Neural cell (in vitro differentiated cells): ENCODE data around the gene PHLPP2. TPM values are rescaled to one million over a fixed set of nuclear protein-coding genes. Genes with fewer than 3 reads are reported as not detected.

ENCODE experiments used
- H2AFZ ChIP-seq: fragments of 200-600, 300-800 bp; sonication (generic), shearing (Covaris generic); 2 replicates; pipeline ENCODE4 v1.6.0; 2014; ENCODE audit warnings: low read depth, mild to moderate bottlenecking, antibody characterized with exemption, low read length, moderate library complexity
- H3F3A ChIP-seq: fragments of 200-600 bp; shearing (Covaris generic); 2 replicates; pipeline ENCODE4 v1.6.1; 2016; ENCODE audit warnings: mild to moderate bottlenecking, moderate library complexity, mixed read lengths, antibody characterized with exemption, low read length; ENCODE audit not compliant: insufficient read depth, poor library complexity, severe bottlenecking
- H3K27ac ChIP-seq: fragments of 200-600, 300-800 bp; sonication (generic), shearing (Covaris generic); 2 replicates; pipeline ENCODE4 v1.5.1; 2014; ENCODE audit warnings: mild to moderate bottlenecking, low read length, moderate library complexity
- H3K27me3 ChIP-seq: fragments of 300-800, 200-600 bp; sonication (generic), shearing (Covaris generic); 2 replicates; pipeline ENCODE4 v1.6.0; 2014; ENCODE audit warnings: mild to moderate bottlenecking, low read depth, low read length, moderate library complexity; ENCODE audit not compliant: insufficient read depth
- H3K36me3 ChIP-seq: fragments of 300-800, 200-600 bp; sonication (generic), shearing (Covaris generic); 2 replicates; pipeline ENCODE4 v1.5.1; 2014; ENCODE audit warnings: mild to moderate bottlenecking, antibody characterized with exemption, low read length, moderate library complexity; ENCODE audit not compliant: insufficient read depth
- H3K4me2 ChIP-seq: fragments of 300-800, 200-600 bp; sonication (generic), shearing (Covaris generic); 2 replicates; pipeline ENCODE4 v1.6.0; 2014; ENCODE audit warnings: mild to moderate bottlenecking, low read length
- H3K4me3 ChIP-seq: fragments of 300-800, 200-600 bp; sonication (generic), shearing (Covaris generic); 2 replicates; pipeline ENCODE4 v1.5.1; 2014; ENCODE audit warnings: mild to moderate bottlenecking, low read length, moderate library complexity
- H3K79me2 ChIP-seq: fragments of 200-600 bp; shearing (Covaris generic); replicated peaks from 2 replicates; pipeline ENCODE4 v1.6.0; 2014; ENCODE audit warnings: mild to moderate bottlenecking, low read length, moderate library complexity; ENCODE audit not compliant: insufficient read depth
- H3K9ac ChIP-seq: fragments of 300-800, 200-600 bp; sonication (generic), shearing (Covaris generic); 2 replicates; pipeline ENCODE4 v1.6.1; 2016; ENCODE audit warnings: mild to moderate bottlenecking, low read length, mixed read lengths
- H3K9me2 ChIP-seq: fragments of 200-600 bp; shearing (Covaris generic); 2 replicates; pipeline ENCODE4 v1.6.1; 2016; ENCODE audit warnings: mild to moderate bottlenecking, low read length, mixed read lengths; ENCODE audit not compliant: insufficient read depth
- H3K9me3 ChIP-seq: fragments of 200-600, 300-800 bp; sonication (generic), shearing (Covaris generic); 2 replicates; pipeline ENCODE4 v1.6.1; 2016; ENCODE audit warnings: mild to moderate bottlenecking, mixed run types, low read length, moderate library complexity, mixed read lengths
- H4K20me1 ChIP-seq: fragments of 200-600 bp; shearing (Covaris generic); 2 replicates; pipeline ENCODE4 v1.6.1; 2016; ENCODE audit warnings: mild to moderate bottlenecking, mixed run types; ENCODE audit not compliant: insufficient read depth
- CTCF ChIP-seq: fragments of 450-650 bp; IDR thresholded peaks from 2 replicates; pipeline ENCODE4 v1.5.1; 2014; ENCODE audit warnings: antibody characterized with exemption, mild to moderate bottlenecking, moderate library complexity; ENCODE audit not compliant: poor library complexity, severe bottlenecking
- EP300 ChIP-seq: fragments of 450-650 bp; conservative IDR thresholded peaks from 2 replicates; pipeline ENCODE4 v1.6.1; 2014; ENCODE audit warnings: antibody characterized with exemption, mild to moderate bottlenecking, moderate library complexity; ENCODE audit not compliant: poor library complexity, severe bottlenecking
- EZH2 ChIP-seq: fragments of 200-600, 300-800 bp; shearing (Covaris generic), sonication (generic); IDR thresholded peaks from 2 replicates; pipeline ENCODE4 v1.6.1; 2014; ENCODE audit warnings: antibody characterized with exemption, low read length, borderline replicate concordance, mild to moderate bottlenecking; ENCODE audit not compliant: insufficient read depth, poor library complexity, severe bottlenecking
- MXI1 ChIP-seq: fragments of 450-650 bp; conservative IDR thresholded peaks from 2 replicates; pipeline ENCODE4 v1.6.1; 2014; ENCODE audit warnings: antibody characterized with exemption, mild to moderate bottlenecking; ENCODE audit not compliant: poor library complexity, severe bottlenecking
- POLR2AphosphoS5 ChIP-seq: IDR thresholded peaks from 2 replicates; pipeline ENCODE4 v1.6.1; 2012
- RAD21 ChIP-seq: fragments of 450-650 bp; conservative IDR thresholded peaks from 2 replicates; pipeline ENCODE4 v1.6.1; 2014; ENCODE audit warnings: antibody characterized with exemption, mild to moderate bottlenecking, moderate library complexity
- REST ChIP-seq: IDR thresholded peaks from 2 replicates; pipeline ENCODE4 v1.6.1; 2012; ENCODE audit warnings: borderline replicate concordance
- SMC3 ChIP-seq: fragments of 450-650 bp; conservative IDR thresholded peaks from 2 replicates; pipeline ENCODE4 v1.6.1; 2014; ENCODE audit warnings: antibody characterized with exemption, mild to moderate bottlenecking, moderate library complexity; ENCODE audit not compliant: poor library complexity
- TAF1 ChIP-seq: IDR thresholded peaks from 2 replicates; pipeline ENCODE4 v1.6.1; 2012; ENCODE audit warnings: low read depth
- polyA plus RNA-seq: library from polyadenylated mRNA; depleted of rRNA; stranded (reverse); fragments of >200 nt; gene quantifications from 2 replicates; pipeline ENCODE4 v1.2.3, GENCODE V29; 2014

PHLPP2 gene
- polyA plus RNA-seq, 1 donor from 2014 or later, result 11.0 TPM

- Histone ChIP-seq H3K27ac (no peak overlapping the region), H3K79me2 (no peaks in the 10 kb centered on the region), H3F3A (no peaks in the 10 kb centered on the region), H3K9ac (no peak overlapping the region), H3K9me3 (no peaks in the 10 kb centered on the region), H3K4me2 (no peak overlapping the region), H2AFZ (no peak overlapping the region), H4K20me1 (no peaks in the 10 kb centered on the region), H3K27me3 (no peaks in the 10 kb centered on the region), H3K4me3 (no peak overlapping the region), H3K9me2 (no peaks in the 10 kb centered on the region), H3K36me3 (no peaks in the 10 kb centered on the region)
- TF ChIP-seq SMC3 (no peak), EP300 (no peak), TAF1 (no peak), MXI1 (no peak), RAD21 (no peak), CTCF (no peak), EZH2 (no peak)
Observed at GRCh38 chr16:71648162-71648561, 76.3 kb downstream of the PHLPP2 start.

GRCh38 chr16:71647391-71647790 lies 77.1 kb downstream of the PHLPP2 start:
- H3K4me3 ChIP-seq, result no peak overlapping the region
- H3K9me3 ChIP-seq, result no peaks in the 10 kb centered on the region
- H3K79me2 ChIP-seq, result no peaks in the 10 kb centered on the region
- H2AFZ ChIP-seq, result no peak overlapping the region
- no peaks in the 10 kb centered on the region for H4K20me1 ChIP-seq
- H3K36me3 ChIP-seq, result no peaks in the 10 kb centered on the region
- no peaks in the 10 kb centered on the region for H3F3A ChIP-seq
- no peak for TF ChIP-seq POLR2AphosphoS5
- no peak for TF ChIP-seq EP300
- TF ChIP-seq REST, result no peak
- TF ChIP-seq CTCF, result no peak
- TF ChIP-seq SMC3, result no peak
- TF ChIP-seq EZH2, result no peak
- TF ChIP-seq TAF1, result no peak
- no peak for TF ChIP-seq RAD21
- TF ChIP-seq MXI1, result no peak
- H3K9ac ChIP-seq, result no peak overlapping the region
- no peak overlapping the region for H3K27ac ChIP-seq
- H3K27me3 ChIP-seq, result no peaks in the 10 kb centered on the region
- no peaks in the 10 kb centered on the region for H3K9me2 ChIP-seq
- no peak overlapping the region for H3K4me2 ChIP-seq
